OCI-LY7 (cell line): Measurements from ENCODE around the gene UBL3.

Source experiments
- EZH2phosphoT487 ChIP-seq: fragments of 200-600 bp; sonication (generic); IDR thresholded peaks from 2 replicates; pipeline ENCODE4 v1.6.1; 2018; ENCODE audit warnings: low read depth, borderline replicate concordance, mild to moderate bottlenecking, mixed run types, antibody characterized with exemption, low read length, moderate library complexity, mixed read lengths
- TF ChIP-seq, protein P1 (sequence below): fragments of 200-600 bp; sonication (generic); conservative IDR thresholded peaks from 2 replicates; pipeline ENCODE4 v1.5.1; 2014; ENCODE audit warnings: mild to moderate bottlenecking, antibody characterized with exemption, low read length, moderate library complexity, mixed read lengths

DNA sequence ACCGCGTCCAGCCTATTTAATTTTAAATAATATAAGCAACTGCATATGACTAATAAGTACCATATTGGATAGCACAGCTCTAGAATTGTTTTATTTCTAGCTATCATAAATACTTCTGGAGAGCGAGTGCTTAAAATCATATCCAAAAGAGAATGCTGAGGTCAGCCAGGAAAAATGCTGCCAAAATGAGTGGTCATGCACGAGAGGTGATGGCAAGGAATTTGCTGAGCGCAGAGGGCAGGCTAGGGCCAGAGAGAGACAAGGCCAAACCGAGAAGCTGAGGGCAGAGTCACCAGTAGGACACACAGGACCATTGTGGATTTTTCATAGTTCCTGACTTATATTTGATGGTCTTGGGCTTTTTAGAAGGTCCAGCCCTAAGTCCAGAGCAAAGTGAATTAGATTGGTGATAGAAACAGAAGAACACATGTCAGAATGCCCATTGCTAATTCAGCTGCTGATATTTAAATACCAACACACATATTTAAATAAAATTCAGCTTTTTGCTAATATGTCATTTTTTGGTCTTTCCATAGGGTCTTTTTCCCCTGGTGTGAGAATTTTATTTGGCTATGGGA lies 33.6 kb upstream of the UBL3 start:
- TF ChIP-seq, protein P1, sequence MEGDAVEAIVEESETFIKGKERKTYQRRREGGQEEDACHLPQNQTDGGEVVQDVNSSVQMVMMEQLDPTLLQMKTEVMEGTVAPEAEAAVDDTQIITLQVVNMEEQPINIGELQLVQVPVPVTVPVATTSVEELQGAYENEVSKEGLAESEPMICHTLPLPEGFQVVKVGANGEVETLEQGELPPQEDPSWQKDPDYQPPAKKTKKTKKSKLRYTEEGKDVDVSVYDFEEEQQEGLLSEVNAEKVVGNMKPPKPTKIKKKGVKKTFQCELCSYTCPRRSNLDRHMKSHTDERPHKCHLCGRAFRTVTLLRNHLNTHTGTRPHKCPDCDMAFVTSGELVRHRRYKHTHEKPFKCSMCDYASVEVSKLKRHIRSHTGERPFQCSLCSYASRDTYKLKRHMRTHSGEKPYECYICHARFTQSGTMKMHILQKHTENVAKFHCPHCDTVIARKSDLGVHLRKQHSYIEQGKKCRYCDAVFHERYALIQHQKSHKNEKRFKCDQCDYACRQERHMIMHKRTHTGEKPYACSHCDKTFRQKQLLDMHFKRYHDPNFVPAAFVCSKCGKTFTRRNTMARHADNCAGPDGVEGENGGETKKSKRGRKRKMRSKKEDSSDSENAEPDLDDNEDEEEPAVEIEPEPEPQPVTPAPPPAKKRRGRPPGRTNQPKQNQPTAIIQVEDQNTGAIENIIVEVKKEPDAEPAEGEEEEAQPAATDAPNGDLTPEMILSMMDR: no peak
- no peak for TF ChIP-seq EZH2phosphoT487
